HL-60 (cell line): Measurements from ENCODE around the gene MRM2.
A peak's percentile ranks its signal among the peaks of the same experiment; 100 is the strongest.

ENCODE experiments used
- DNase-seq, 2 experiments: peaks; one replicate each; pipeline ENCODE4 v3.0.0-alpha.2; 2010 to 2020; ENCODE audit warnings: low read depth in 1 of 2, low spot score in 1 of 2
- H3K27ac ChIP-seq: fragments of 250-450 bp; sonication (Bioruptor Pico); replicated peaks from 2 replicates; pipeline ENCODE4 v1.5.1; 2020; ENCODE audit warnings: mild to moderate bottlenecking, moderate library complexity
- H3K27me3 ChIP-seq: fragments of 250-450 bp; sonication (Bioruptor Pico); 2 replicates; pipeline ENCODE4 v1.5.1; 2021; ENCODE audit warnings: mild to moderate bottlenecking, moderate library complexity; ENCODE audit not compliant: insufficient read depth, poor library complexity, severe bottlenecking
- H3K4me3 ChIP-seq: replicated peaks from 2 replicates; pipeline ENCODE4 v1.5.1; 2011; ENCODE audit warnings: mild to moderate bottlenecking, control low read depth, low read length; ENCODE audit not compliant: insufficient read depth
- CTCF ChIP-seq: IDR thresholded peaks from one replicate; pipeline ENCODE4 v1.5.1; 2011; ENCODE audit warnings: low read length, control low read depth, inconsistent platforms; ENCODE audit not compliant: insufficient read depth
- GABPA ChIP-seq: IDR thresholded peaks from 2 replicates; pipeline ENCODE4 v1.6.1; 2012; ENCODE audit warnings: low read depth
- POLR2AphosphoS5 ChIP-seq: IDR thresholded peaks from 2 replicates; pipeline ENCODE4 v1.6.1; 2012; ENCODE audit warnings: low read depth
- REST ChIP-seq: IDR thresholded peaks from 2 replicates; pipeline ENCODE4 v1.6.1; 2012; ENCODE audit warnings: low read depth; ENCODE audit not compliant: insufficient replicate concordance
- SPI1 ChIP-seq: IDR thresholded peaks from 2 replicates; pipeline ENCODE4 v1.6.1; 2012; ENCODE audit warnings: low read depth, mild to moderate bottlenecking, borderline replicate concordance

MRM2 gene

GRCh38 chr7:2264158-2264557, 22.2 kb upstream of the MRM2 start:
- TF ChIP-seq POLR2AphosphoS5 (no peak), REST (no peak), GABPA (no peak)

GRCh38 chr7:2263176-2263575, 21.2 kb upstream of the MRM2 start:
- H3K27me3 ChIP-seq: no peaks in the 10 kb centered on the region
- H3K27ac ChIP-seq: no peak overlapping the region
- TF ChIP-seq SPI1 (no peak), POLR2AphosphoS5 (no peak), GABPA (no peak), CTCF (no peak), REST (no peak)
- no peak for DNase-seq
- no peak overlapping the region for H3K4me3 ChIP-seq

More at GRCh38 chr7:2264158-2264557, 22.2 kb upstream of the MRM2 start:
- no peak for DNase-seq
- Histone ChIP-seq H3K4me3 (no peak overlapping the region), H3K27me3 (no peaks in the 10 kb centered on the region), H3K27ac (no peak overlapping the region)

GRCh38 chr7:2261611-2262010, 19.6 kb upstream of the MRM2 start:
- Histone ChIP-seq H3K4me3 (peak overlapping the region; percentile 14; the same call in 1 of the 2 replicates), H3K27me3 (no peaks in the 10 kb centered on the region), H3K27ac (peak overlapping the region; percentile 88)
- TF ChIP-seq GABPA (no peak), SPI1 (peak; percentile 50; the same call in 1 of the 2 replicates)
- DNase-seq: peak in 1 of 2 experiments; percentile 75

GRCh38 chr7:2260820-2261219, 18.8 kb upstream of the MRM2 start:
- H3K27me3 ChIP-seq: no peaks in the 10 kb centered on the region
- H3K27ac ChIP-seq: no peak overlapping the region
- no peak overlapping the region for H3K4me3 ChIP-seq
- no peak for DNase-seq
- TF ChIP-seq POLR2AphosphoS5: no peak

GRCh38 chr7:2259480-2259879, 17.5 kb upstream of the MRM2 start:
- TF ChIP-seq REST: no peak
- no peak for TF ChIP-seq CTCF
- no peak for TF ChIP-seq SPI1
- TF ChIP-seq GABPA: no peak
- TF ChIP-seq POLR2AphosphoS5: no peak
- no peak for DNase-seq
- no peak overlapping the region for H3K27ac ChIP-seq
- H3K4me3 ChIP-seq: no peak overlapping the region
- H3K27me3 ChIP-seq: no peaks in the 10 kb centered on the region
